Stimulated activated CD4-positive, alpha-beta T cell treated with anti-CD3 and anti-CD28 coated beads, TNF-alpha, amount 100 ng/mL, for 4 hours (primary cell): ENCODE results near the gene ZNF790.
"Not testable (repeated sequence)": the region's sequence is repeated elsewhere in the genome, so short reads cannot be mapped to it uniquely, and the experiment has no call there.

Experiments used
- DNase-seq, 3 experiments: peaks; one replicate each; pipeline ENCODE4 v3.0.0-alpha.2; 2020; ENCODE audit warnings: low read depth in 3 of 3

Gene ZNF790

DNA sequence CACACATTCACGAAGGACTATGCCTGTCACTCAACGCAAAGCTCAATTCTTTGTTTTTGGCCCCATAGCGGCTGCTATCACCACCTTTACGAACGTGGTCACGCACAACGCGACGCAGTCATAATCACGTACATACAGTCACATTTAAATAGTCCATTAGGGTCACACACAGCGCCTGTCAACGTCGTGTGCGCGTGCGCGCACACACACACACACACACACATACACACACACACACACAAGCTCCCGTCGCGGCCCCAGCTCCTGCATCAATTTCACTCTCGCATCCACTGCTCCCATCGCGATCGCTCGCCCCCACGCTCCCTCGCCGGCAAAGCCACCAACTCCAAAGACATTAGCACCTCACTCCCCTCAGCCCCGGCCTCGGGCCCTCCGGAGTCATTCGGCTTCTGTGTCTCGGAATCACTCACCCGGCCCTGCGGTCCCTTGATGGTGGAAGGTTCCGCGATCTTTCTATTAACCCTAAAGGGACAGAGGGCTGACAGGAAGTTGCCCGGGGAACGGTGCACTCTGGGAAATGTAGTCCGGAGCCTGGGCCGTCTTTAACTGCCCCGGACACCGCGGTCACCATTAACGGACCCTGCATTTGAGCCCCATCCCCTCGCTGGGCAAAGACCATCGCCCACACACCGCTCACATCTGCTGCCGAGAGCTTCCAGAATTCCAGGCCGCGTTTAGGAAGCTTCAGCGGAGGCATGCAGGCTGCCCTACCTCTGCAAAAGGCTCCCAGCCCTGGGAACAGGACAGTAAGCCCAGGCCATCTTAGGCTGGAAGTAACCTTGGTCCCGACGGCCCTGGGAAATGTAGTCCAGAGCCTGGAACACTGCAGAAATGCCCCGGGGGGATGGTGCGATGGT is at the start of gene ZNF790:
Gene ZNF790, minus strand, starts transcription at position 482 of the 878 bp plus-strand sequence. CDS start 12,768 bp downstream, outside the sequence.
- DNase-seq, result peak; percentile 67 to 70 (median 67)

DNA sequence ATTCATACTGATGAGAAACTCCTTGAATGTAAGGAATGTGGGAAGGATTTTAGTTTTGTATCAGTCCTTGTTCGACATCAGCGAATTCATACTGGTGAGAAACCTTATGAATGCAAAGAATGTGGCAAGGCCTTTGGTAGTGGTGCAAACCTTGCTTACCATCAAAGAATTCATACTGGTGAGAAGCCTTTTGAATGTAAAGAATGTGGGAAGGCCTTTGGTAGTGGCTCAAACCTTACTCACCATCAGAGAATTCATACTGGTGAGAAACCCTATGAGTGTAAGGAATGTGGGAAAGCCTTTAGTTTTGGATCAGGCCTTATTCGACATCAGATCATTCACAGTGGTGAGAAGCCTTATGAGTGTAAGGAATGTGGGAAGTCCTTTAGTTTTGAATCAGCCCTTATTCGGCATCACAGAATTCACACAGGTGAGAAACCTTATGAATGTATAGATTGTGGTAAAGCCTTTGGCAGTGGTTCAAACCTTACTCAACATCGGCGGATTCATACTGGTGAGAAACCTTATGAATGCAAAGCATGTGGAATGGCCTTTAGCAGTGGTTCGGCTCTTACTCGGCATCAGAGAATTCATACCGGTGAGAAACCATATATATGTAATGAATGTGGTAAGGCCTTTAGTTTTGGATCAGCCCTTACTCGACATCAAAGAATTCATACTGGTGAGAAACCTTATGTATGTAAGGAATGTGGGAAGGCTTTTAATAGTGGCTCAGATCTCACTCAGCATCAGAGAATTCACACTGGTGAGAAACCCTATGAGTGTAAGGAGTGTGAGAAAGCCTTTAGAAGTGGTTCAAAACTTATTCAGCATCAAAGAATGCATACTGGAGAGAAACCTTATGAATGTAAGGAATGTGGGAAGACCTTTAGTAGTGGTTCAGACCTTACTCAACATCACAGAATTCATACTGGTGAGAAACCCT is 39.1 kb upstream of the ZNF790 start:
- DNase-seq, result no peak

DNA sequence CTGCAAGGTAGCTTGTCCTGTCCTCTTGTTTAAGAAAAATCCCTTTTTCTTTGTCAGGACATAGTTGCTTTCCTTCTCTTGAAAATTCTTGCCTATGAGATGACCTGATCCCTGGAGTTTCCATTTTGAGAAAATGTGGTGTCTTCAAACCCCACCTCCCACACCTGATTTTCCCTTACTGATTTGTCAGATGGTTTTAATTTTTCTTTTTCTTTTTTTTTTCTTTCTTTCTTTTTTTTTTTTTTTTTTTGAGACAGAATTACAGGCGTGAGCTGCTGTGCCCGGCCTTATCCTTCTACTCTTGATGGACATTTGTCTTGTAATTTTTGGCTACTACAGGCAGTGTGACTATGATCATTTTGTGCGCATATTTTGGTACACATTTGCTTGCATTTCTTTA is 13.7 kb upstream of the ZNF790 start:
- DNase-seq, result no peak

DNA sequence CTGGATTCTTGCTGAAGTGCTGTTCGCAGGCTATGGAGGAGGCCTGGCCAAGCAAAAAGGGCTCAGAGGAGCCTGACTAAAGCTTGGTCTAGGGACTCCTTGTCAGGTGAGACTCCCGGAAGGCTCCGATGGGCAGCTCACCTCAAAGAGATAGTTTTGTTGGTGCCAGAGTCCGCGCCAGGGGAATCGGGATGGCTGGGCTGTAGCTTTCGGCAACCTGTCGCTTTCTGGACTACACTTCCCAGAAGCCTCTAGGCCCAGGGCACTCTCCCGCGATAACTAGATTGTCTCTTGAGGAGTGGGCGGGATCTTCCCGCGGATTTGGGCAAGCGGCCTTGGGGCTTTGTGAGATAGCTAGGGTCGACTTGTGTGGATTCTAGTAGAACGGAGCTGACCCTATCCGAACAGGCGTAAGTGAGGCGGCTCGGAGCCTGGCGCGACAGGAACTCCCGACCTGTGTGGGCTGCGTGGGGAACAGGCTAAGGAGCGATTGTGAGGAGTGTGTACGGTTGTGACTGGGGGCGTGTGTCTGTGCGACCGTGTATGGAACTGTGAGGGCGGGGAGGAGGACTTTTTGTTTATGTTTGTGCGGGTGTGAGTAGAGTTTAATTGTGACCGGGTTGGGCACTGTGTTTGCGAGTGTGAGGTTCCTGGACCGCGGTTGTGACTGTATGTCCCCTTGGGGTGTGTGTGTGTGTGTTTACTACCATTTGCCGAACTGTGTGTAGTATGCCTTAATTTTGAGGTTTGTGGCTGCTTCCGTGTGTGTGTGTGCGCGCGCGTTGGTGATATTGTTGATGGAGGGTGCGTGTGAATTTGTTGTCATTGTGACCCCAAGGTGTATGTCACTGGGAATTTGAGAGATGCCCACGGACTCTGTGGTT is 12.6 kb upstream of the ZNF790 start, which contains the start of gene ZNF345:
Gene ZNF345, plus strand, starts transcription at position 318 of the 884 bp plus-strand sequence. CDS start 25,955 bp downstream, outside the sequence.
- DNase-seq, result peak; percentile 57 to 75 (median 73)

DNA sequence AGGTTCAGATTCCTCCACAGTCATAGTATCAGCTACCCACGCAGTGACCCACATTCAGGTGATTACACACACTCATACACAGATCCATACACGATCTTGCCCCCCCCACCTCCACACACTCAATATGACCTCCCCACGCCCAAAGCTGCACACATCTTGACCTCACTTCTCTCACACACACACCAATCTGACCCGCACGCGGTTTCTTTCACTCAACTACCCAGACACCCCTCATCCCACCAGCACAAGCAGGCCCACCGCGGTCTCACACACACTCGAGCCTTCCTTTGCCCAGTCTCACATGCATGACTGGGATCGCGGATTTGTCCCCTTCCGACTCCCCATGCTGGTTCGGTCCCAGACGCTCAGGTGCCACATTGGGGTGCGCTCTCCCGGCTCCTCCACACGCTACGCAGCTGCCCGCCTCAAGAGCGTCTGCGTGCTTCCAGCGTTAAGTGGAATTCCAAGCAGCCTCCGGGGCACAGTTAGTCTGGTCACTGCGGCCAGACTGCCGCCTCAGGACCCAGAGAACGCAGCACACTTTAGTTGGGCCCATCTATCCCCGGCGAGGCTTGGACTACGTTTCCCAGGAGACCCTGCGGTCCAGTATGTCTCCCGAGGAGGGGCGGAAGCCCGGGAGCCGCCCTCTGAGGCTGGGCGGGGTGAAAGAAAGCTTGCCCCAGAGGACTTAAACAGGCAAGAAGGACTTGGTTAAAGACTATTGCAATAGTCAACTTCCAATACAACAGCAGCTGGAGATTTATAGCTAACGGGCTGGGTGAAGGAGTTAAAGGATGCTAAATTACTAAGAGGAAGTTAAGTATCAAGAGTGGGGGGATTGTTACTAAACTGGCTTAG is 11.7 kb upstream of the ZNF790 start:
- DNase-seq, result peak; percentile 72 to 83 (median 77)

DNA sequence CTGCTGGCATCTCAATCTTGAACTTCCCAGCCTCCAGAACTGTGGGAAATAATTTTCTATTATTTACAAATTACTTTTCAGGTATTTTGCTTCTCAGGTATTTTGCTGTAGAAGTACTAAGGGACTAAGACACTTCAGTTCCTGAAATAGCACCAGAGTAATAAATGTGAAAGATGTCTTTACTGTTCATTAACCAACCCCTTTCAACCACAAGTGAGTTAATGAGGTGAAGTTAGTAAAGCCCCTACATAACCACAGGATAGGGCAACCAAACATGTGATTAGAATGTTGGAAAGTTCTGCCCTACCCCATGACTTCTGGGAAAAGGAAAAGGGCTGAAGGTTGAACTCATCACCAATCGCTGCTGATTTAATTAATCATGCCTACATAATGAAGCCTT is 9.8 kb upstream of the ZNF790 start:
- no peak for DNase-seq

DNA sequence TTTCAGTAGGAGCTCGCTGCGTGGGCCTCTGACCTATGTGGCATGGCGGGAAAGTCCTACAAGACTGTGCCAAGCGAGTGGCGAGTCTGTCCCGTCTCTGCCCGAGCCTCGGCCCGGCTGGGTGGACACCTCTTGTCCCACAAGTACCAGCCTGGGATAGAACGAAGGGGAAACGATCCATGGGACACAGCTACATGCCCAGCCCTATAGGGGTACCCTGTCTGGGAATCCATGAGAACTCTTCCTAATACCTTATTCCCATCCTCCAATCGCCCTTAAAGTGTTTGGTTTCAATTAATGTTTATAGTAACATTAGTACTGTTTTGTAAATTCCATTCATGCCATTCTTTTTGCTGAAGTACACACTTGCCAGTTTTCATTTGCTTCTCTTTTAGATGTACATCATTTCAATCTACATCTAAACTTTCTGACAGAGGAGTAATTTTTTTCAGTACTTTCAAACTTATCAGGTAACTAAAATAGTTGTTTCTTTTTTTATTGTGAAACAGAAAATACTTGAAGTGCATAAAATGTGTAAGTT is 667 bp upstream of the ZNF790 start:
- DNase-seq, result no peak

DNA sequence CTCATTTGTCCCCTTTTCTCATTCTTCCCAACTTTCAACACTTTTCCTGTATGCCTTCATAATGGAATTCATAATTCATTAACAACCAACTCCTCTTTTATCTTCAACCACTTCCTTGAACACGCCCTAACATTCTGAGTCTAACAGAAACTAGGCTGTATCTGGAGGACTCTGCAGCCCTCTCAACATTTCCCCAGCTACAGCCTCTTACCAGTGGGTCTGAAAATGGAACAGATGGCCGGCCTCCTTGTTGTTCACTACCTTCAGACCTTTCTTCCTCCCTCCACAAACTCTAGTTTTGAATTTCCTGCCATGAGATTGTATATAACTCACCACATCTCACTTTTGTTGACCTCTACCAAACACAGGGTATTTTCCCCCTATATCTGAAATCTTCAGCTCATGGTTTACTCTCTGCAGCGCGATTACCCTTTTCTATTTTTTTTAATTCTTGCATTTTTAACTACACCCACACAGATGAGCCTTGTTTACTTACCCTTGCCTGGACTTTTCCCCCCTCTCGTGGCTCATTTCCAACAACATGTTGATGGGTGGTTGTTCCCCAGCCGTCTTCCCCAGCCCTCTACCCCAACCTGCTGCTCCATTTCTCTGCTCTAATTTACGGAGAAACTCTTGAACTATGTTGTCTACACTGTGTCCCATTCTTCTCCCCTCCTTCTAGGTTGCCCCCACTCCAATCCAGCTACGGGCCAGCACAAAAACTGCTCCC is 846 bp downstream of the ZNF790 start:
- DNase-seq, result no peak

DNA sequence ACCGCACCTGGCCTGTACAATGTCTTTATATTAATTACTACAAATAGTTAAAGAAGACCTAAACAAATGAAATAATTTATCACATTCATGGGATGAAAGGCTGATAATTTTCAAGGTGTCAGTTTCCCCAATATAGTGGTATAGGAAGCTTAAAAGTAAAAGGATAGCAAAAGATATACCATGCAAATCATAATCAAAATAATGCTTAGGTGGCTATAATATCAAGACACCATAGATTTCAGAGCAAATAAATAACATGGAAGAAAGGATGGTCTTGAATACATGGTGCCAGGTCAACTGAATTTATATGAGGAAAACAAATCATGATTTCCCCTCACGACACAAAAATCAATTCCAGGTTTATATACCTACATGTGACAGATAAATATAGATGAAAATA is 4.8 kb downstream of the ZNF790 start:
- no peak for DNase-seq

DNA sequence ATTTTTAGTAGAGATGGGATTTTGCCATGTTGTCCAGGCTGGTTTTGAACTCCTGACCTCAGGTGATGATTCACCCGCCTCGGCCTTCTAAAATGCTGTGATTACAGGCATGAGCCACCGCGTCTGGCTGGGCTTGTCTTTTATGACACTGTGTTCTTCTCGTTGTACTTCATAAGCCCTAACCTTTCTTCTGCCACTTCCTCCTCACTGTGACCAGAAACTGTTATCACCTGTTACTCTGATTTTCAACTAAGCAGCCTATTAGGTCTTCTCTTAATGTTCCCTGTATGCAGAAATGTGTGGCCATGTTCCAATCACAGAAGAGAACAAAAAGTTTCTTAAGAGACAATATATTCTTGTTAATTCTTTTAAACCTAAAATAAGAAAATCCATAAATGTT is 16.4 kb downstream of the ZNF790 start:
- no peak for DNase-seq

DNA sequence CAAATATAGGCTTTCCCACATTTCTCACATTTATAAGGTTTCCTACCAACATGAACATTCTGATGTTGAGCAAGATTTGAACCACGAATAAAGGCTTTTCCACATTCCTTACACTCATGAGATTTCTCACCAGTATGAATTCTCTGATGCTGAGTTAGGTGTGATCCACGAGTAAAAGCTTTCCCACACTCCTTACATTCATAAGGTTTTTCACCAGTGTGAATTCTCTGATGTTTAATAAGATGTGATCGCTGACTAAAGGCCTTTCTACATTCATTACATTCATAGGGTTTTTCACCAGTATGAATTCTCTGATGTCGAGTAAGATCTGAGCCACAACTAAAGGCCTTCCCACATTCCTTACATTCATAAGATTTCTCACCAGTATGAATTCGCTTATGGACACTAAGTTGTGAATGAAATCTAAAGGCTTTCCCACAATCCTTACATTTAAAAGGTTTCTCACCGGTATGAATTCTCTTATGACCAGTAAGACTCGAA is 19.0 kb downstream of the ZNF790 start:
- no peak for DNase-seq

DNA sequence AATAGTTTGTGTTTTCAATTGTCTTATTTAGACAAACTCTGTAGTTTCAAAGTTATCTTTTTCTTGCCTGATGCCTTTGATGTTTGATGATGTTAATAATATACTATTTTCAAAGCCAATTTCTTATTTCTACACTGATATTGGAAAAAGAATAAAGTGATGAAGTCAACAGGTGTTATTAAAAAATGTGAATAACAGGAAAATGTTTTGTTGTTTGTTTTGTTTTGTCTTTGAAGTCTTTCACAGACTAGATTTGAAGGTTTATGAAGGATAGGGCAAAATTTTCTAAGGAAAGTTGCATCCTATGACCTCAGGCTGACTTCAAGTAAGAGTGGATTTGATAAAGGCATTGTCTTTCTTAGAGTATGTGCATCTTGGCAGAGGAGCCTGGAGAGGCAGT is 31.2 kb downstream of the ZNF790 start:
- DNase-seq, result no peak

DNA sequence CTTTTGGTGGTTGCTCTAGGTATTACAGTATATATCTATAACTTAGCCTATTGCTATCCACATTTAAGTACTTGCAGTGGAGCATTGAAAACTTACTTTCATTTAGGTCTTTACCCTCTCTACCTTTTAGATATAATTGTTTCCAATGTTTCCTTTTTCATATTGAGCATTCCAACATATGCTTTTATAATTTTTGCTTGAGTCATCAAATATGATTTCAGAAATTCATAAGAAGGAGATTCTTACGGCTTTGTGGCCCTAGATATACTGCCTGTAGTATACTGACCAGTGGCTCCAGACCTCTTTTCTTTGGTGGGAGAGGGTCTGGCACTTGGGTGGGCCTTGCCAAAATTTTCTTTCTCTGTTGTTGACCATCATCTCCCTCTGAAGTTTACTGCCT is 32.8 kb downstream of the ZNF790 start:
- no peak for DNase-seq

DNA sequence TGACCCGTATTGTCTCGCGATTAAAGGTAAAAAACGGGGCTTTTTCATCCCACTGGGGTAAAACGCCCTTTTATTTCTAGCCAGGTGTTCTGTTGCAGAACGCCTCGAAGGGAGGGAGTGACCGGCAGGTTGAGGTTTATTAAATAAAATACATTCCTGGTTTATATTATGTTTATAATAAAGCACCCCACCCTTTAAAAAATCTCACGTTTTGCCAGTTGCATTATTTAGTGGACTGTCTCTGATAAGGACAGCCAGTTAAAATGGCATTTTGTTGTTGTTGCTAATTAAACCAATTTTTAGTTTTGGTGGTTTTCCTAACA is 40.4 kb downstream of the ZNF790 start:
- no peak for DNase-seq

DNA sequence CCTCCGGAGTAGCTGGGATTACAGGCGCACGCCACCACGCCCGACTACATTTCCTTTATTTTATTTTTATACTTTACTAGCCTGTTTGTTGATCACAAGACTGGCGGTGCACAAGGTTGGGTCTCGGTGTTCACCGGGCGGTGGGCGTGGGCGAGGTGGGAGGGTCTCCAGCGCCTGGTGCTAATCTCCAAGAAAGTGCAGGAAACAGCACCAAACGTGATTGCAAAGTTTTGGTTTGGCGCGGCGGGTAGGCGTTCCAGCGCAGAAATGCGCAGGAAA is 41.5 kb downstream of the ZNF790 start:
- no peak for DNase-seq

DNA sequence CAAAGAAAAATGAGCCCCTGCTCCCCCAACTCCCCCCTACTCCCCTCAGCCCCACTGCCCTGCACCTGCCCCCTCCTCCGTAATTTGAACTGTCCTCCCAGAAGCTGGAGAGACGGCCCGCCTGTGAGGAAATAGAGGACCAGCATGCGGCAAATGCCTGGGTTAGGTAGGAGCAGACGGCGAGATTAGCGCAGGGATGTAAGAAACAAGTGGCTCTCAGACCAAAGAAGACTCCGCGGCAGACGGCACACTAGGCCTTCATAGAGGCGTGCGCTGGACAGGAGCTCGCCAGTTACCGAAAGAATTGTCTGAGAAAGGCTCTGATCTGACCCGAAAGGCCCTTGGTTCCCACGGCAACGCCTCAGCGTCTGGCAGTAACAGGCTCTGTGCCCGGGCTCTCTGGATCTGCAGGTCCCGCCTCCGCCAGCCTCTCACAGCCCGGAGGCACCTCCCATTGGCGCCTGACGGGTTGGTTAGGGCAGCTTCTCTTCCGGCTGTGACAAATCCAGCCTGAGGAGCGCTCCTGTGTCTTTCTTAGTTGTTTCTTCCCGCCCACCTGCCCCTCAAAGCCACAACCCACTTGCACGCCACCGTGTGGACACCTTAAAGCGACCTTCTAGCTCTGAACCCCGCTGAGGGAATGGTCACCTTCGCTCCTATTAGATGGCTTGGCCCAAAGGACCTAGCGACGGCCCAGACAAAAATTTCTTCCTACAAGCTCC is 46.6 kb downstream of the ZNF790 start:
- not testable (repeated sequence) for DNase-seq

DNA sequence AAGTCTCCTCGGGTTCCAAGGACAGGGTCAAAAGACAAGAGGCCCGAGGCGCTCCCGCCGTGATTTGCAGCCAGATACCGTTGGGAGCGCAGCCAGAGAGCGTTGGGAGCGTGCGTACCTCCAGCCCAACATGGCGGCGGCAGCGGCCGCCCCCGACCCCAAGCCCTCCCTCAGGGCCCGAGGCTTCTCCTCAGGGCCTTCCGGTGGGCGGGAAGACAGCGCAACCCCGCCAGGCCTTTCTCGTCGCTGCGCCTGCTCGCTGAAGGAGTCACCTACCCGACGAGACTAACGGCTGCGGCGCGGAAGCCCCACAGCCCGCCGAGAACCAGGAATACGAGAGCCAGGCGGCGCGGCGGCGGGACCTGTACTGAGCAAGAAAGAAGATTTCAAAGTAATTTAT is 62.4 kb downstream of the ZNF790 start:
- DNase-seq, result no peak

DNA sequence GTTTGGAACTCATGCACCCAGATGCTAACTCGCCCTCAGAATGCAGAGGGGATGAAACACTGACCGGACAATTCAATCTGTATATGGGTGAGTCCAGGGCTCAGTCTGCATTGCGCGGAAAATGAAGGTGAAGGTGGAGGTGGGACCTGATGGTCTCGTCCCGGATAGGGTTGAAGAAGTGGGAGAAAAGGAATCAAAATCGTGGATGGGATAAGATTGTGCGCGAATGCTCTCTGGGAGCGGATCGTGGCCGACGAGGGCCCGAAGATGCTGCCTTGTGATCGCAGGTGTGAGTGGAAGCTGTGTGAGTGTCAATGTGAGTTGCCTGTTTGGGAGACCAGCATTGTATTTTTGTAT is 65.0 kb downstream of the ZNF790 start:
- DNase-seq, result no peak
